GM10847 (cell line): ENCODE measurements around the gene EVI5.

Experiments
- POLR2A ChIP-seq: IDR thresholded peaks from 2 replicates; pipeline ENCODE4 v1.6.1; 2011; ENCODE audit not compliant: insufficient read length; ENCODE audit errors: extremely low read depth

Gene EVI5

DNA sequence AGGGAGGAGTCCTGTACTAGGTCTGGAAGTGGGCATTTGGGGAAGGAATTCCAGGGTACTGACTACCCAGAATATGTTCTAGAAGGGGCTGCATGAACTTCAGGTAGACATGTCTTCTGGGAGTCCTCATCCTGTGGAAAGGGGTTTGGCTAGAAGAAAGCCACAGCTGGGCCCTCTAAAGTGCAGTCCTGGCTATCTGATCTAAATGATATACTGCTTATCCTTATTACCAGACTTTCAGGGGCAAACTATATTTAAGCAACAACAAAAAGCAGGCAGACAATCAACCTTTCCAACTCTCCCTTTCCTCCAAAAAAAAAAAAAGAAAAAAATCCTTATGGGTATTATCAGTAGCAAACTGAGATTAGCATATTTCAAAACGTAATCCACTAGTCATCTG, 268.3 kb downstream of the EVI5 start:
- TF ChIP-seq POLR2A: no peak

DNA sequence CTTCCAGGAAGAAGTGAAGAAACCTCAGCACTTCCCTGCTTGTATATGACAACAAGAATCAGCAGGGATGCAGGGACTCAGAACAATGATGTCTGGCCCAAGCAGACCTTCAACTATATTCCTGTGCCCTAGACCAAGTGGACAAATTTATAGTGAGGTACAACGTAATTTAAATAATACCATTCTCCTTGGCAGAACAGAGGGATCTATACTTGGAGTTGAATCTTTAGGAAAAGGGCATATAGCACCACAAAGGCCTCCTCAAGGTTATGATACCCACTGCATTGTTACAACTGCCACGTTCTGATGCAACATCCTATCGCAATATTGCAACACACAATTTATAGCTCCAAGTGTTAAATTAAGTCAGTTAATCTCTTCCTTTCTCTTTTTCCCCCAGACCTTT, 269.1 kb downstream of the EVI5 start:
- no peak for TF ChIP-seq POLR2A

DNA sequence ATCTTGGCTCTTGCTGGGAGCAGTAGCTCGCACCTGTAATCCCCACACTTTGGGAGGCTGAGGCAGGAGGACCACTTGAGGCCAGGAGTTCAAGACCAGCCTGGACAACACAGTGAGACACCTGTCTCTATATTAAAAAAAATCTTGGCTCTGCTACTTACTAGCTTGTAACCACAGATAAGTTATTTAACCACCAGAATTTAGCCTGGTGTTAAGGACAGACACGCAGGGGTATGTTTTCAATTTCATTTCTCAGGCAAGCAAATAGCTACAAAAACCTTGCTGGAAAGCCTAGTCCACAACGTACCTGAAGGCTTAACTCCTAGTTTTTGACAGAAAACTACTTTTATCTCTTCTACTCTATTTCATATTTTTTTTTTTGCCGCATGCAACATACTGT, 273.4 kb downstream of the EVI5 start:
- no peak for TF ChIP-seq POLR2A

DNA sequence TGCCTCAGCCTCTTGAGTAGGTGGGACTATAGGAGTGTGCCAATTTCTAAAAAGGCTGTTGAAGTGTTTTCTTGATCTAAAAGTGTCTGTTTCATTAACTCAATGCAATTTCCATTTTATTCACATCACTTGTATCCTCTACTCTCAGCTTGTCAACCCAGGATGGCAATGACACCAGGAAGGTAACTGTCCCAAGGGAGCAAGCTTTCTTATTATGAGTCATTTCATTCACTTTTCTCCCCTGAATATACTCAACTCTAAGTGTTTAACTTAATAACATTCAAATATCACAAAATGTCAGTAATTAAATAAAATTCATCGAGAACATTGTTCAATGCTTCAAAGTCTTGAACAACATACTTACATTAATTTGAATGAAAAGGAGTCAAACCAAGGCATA, 275.3 kb downstream of the EVI5 start:
- no peak for TF ChIP-seq POLR2A

DNA sequence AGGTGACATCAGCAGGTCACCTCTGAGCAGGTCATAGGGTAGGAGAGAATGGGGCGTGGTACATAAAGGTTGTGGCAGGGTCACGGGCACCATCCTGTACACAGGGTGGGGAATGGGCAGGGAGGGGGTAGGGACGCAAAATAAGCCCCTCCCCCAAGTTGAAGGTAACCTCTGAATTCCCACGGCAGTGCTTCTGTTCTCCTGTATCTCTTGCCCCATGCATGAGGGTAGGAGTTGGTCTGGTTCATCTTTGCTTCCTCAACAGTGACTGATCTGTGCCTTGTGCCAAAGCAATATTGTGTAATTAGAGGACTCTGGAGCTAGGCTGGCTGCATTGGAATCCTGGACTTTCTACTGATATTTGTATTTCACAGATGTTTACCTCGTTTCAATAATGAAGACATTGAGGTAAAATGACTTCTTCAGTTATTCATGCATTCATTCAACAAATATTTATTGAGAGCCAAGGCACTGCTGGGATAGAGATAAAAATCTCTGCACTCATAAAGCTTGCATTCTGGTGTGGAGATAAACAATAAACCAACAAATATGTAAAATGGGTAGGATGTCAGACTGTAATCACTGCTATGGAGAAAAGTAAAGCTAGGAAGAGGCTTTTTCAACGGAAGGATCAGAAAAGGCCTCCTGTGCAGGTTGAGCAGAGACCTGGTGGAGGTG, 279.8 kb downstream of the EVI5 start:
- no peak for TF ChIP-seq POLR2A

DNA sequence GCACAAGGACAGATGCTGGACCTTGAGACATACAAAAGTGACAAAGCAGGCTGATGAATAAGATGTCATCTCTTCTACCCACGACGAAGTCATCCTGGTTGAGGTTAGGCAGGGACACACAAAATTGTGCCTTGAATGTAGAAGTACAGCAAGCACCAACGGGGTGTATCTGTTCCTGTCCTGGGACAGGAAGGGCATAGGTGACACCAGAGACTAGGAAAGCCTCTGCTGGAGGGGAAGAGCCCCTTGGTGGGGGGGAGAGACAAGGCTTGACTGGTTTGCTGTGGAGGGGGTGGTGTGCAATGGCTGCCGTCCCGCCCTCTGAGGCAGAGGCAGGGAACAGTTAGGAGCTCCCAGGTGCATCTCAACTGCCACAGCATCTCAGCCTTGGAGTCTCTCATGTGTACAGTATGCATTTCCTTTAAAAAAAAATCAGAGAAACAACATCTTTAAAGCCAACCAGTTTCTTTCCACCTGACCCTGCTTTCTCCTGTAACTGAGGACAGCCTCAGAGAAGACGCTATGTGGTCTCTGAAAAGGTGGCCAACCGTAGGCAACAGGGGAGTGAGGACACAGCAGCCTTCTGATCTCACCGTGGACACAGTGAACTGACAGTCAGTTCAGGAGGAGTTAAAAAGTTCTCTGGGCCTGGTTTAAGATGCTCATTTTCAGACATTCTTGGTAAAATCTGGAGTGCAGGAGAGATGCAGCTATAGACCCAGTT, 280.5 kb downstream of the EVI5 start:
- no peak for TF ChIP-seq POLR2A

DNA sequence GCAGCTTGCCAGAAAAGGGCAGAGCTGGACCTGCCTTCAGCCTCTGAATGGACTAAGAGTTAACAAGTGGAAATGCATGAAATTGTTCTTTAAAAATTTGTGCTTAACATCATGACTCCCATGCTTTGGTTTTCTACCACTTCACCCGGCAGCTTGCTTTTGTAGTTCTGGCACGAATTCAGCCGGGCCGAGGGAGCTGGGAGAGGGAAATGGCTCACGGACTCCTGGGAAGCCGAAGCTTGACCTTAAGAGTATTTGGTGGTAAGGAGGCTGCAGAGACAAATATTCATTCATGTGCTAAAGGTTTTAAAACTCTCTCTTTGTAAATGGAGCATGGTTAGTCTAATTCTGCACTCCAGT, 281.0 kb downstream of the EVI5 start:
- no peak for TF ChIP-seq POLR2A

DNA sequence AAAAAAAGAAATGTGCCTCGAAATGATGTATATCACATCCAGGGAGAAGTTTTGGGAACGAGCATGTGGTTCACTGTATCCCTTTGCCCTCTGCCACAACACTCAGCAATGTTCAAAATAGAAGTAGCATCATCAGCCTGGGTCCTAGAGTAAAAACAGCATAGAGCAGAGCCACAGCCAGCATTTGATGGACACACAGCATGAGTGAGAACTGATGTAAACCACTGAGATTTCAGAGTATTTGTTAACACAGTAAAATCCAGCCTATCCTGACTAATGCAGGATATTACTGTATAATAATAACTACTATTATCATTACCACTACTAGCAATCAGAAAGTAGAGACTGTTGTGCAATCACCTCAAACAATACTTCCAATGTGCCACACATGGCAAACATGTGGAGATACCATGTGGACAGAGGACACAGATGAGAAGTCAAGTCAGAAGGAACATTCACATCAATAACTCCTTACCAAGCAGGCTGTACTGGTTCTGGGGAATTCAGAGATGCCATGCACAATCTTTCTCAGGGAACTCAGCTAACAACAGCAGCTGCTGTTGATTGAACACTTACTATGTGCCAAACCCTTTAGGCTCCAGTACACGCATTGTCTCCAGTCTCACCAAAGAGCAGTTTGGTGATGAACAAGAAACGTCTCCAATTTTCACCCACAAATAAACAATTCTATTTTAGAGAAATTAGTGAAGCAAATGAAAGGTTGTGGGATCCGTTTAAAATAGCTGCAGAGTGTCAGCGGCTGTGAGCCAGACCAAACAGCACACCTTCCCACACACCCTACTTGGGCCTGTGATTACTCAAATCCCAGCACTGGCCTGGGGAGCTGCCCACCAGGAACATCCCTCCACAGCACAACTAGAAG, 281.6 kb downstream of the EVI5 start:
- no peak for TF ChIP-seq POLR2A

DNA sequence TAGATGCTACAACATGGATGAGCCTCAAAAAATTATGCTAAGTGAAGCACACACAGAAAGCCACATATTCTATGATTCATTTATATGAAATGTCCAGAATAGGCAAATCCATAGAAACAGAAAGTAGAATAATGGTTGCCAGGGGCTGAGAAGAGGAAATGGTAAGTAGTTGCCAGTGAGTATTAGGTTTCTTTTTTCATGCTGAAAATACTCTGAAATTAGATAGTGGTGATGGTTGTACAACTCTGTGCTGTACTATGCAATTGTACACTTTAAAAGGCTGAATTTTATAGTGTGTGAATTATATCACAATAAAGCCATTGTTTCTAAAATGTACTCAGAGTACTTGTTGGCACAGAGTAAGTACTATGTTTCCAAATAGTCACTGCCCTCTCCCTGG, 282.7 kb downstream of the EVI5 start:
- TF ChIP-seq POLR2A: no peak

DNA sequence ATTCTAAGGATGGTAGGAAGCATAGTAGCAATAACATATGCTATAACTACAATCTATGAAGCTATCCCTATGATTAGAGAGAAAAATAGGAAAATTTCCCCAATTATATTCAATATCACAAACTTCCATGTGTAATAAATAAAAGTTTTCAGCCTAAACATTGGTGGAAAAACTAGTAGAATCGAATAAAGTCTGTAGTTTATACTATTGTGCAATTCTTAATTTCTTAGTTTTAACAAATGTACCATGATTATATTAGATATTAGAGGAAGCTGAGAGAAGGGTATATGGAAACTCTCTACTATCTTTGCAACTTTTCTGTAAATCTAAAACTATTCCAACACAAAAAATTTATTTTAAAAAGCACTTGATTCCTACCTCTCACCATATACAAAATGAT, 284.4 kb downstream of the EVI5 start:
- TF ChIP-seq POLR2A: no peak

DNA sequence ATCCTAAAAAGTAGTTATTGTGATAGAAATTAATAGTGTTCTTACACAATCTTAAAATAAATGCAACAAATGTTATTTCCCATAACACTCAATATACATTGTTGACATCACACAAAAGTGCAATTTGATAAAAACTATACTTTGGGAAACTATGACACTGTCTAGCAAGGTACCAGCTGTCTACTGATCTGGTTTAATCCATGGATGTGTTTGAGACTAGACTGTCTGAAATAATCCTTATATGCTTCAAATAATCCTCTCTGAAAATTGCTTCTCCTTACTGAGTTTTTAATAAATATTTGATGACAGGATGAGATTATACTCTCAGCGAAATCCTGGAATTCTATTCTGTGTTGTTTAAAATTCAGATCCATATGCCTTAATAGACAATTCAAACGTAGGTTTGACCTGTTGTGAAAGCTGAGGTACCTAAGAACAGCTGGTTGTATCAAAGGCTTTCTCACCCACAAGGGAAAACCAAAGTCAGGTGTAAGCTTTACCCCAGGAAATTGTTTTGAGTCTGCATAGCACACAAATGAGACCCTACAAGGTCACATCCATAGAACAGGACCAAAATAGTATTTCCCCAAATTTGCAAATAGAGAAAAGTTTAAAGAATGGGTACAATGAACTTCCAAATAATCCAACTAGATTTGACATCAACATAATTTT, 289.4 kb downstream of the EVI5 start:
- no peak for TF ChIP-seq POLR2A

DNA sequence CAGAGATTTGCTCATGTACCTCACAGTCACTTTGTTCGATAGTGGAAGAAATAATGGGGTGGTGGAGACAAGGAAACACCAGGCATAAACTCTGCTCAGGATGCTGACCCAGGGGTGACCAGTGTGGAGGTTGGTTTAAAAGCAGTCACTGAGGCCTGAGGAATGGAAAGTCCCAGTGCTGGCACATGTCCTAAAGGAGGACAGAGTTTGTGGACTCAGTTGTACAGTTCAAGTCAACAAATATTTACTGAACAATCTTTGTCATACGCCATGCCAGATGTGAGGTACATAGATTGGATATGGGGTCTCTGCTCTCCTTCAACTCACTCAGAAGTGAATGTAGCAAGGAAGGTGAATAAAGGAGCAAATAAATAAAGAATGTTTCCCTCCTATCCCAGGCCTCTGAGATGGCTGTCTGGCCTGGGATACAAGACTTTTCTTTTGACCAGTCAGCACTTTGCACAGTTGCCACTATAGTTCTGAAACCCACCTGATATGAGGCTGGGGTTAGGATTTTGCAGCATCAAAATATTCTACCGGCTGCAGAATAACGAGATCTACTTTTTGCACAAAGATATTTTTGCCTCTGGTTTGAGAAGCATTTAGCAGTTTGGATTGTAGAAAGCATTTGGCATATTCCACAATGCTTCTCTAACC, 290.3 kb downstream of the EVI5 start:
- TF ChIP-seq POLR2A: no peak

DNA sequence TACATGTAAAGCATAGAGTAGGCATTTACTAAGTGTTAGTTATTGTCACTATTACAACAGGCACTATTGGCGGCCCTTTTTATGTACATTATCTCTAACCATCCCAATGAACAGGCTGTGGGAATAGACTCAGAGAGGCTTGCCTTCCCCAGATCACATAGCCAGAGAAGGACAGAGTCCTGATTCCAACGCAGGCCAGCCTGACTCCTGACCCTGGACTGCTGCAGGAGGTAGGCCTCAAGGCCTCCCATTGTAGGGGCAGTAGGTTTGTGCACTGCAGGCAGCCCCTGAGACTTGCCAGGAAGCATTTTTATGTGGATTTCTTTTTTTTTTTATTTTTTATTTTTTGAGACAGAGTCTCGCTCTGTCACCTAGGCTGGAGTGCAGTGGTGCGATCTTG, 291.8 kb downstream of the EVI5 start:
- TF ChIP-seq POLR2A: no peak

DNA sequence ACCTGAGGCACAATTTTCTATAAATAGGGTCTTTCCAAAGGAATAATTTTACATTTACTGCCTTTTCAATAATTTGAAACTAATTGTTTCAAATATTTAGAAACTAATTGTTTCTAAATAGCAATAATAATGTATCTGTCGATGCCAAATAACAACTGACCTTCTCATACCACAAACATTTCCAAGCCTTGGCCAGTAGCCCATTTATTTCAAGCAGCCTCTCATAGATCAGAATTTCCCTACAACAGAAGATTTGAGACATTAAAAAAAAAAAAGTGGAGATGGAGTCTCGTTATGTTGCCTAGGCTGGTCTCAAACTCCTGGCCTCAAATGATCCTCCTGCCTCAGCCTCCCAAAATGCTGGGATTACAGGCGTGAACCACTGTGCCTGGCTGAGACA, 296.1 kb downstream of the EVI5 start:
- TF ChIP-seq POLR2A: no peak

DNA sequence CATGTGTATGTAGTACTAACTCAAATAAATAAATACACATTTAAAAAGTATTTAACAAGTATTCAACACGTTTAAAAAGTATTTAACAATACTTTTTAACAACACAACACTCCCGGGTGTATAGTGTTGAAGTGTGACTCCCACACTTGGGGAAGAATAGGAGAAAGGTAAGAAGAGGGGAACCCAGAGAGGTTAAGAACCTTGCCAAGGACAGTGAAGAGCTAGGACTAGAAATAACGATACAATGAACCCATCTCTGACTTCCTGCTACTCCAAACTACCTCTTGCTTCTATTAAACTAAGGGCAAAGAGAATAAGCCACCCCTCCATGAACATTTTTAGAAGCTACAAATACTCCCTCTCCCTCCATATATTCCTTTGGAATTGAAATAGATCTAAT, 296.5 kb downstream of the EVI5 start:
- no peak for TF ChIP-seq POLR2A
